ENCODE results near the gene SLC25A29.

DNA sequence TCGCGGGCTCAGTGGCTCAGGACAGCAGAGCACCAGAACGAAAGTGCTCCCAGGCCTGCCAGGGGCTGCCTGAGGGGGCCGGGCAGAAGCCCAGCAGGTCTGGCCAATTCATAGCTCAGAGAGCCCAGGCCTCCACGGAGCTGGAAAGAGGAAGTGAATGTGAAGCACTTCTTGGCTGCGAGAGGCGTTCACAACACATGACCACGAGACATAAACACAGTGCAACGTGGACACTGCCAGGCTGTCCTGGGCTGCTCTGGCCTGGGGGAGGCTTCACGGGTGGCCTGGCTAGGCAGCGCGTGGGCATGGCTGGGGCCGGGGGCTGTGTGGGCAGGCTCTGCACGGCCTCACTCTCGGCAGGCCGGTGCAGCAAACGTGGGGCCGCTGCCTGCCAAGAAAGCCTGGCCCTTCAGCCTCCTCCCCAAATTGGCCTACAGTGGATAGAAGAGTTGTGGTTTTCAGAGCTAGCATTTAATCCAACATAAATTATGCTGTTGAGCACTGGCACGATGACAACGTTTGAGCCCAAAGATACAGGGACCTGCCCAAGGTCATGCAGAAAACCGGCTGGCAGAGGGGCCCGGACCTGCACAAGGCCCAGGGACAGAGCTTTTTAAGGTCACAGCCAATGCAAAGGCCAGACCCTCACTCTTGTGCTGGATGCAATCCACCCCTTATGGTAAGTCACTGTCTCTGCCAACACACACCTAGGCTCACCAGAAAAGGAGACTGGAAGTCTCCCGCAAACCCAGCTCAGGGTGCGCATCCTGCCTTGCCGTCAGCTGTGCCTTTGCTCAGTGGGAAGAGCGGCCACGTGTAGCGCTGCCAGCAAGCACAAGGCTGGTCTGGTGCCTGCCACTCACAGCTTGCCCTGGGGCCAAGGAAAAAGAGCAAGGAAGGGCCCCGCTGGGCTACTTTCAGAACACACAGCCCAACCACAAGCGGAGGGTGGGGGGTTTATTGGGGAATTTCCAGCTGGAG lies 8.6 kb downstream of the SLC25A29 start:
- TF ChIP-seq, protein P1, sequence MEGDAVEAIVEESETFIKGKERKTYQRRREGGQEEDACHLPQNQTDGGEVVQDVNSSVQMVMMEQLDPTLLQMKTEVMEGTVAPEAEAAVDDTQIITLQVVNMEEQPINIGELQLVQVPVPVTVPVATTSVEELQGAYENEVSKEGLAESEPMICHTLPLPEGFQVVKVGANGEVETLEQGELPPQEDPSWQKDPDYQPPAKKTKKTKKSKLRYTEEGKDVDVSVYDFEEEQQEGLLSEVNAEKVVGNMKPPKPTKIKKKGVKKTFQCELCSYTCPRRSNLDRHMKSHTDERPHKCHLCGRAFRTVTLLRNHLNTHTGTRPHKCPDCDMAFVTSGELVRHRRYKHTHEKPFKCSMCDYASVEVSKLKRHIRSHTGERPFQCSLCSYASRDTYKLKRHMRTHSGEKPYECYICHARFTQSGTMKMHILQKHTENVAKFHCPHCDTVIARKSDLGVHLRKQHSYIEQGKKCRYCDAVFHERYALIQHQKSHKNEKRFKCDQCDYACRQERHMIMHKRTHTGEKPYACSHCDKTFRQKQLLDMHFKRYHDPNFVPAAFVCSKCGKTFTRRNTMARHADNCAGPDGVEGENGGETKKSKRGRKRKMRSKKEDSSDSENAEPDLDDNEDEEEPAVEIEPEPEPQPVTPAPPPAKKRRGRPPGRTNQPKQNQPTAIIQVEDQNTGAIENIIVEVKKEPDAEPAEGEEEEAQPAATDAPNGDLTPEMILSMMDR (IDR thresholded peaks at IDR 0.05): no peak
- no peak for TF ChIP-seq POLR2A (IDR thresholded peaks at IDR 0.05)
